ENCODE measurements around the gene ARPC5L. TPM values are rescaled to one million over a fixed set of nuclear protein-coding genes. Genes with fewer than 3 reads are reported as not detected.

The ARPC5L gene
- total RNA-seq: 10 to 100 TPM; 82.0 to 86.0 TPM

GRCh38 chr9:124861342-124862229 is at the start of gene ARPC5L, which contains the start of gene RPL35:
TSS of gene ARPC5L (plus strand) at chr9:124862130. CDS start at chr9:124869291, 7,161 bp downstream.
TSS of gene RPL35 (minus strand) at chr9:124861957. CDS start at chr9:124861912, 45 bp downstream.
- no peaks in the 10 kb centered on the region for H3K27me3 Mint-ChIP-seq (ENCODE audit: low read depth)
- ChIA-PET CTCF (interaction anchor here (1.0 to 3.4 kb wide), 7 partner anchors 9 to 282 kb away, joined by 3 to 33 read pairs (median 12); partner anchors contain the start of genes NR6A1 and WDR38), POLR2A (interaction anchor here (0.6 to 3.9 kb wide), 26 partner anchors 8 to 619 kb away, joined by 3 to 47 read pairs (median 5); partner anchors contain the start of genes GAPVD1, GOLGA1, HSPA5 and WDR38)
- DNase-seq (peak; percentile 96), ATAC-seq (peak; percentile 95)
- H3K36me3 Mint-ChIP-seq (ENCODE audit: low read depth): peaks cover 49% of the 10 kb centered on the region
- H3K4me1 Mint-ChIP-seq (ENCODE audit: low read depth): peaks cover 34% of the 10 kb centered on the region
- H3K27ac Mint-ChIP-seq: peak within 1 kb of the TSS; percentile 98
- no peaks in the 10 kb centered on the region for H3K9me3 Mint-ChIP-seq (ENCODE audit: insufficient read depth)
- peak within 1 kb of the TSS; percentile 97 for H3K4me3 Mint-ChIP-seq

DNA sequence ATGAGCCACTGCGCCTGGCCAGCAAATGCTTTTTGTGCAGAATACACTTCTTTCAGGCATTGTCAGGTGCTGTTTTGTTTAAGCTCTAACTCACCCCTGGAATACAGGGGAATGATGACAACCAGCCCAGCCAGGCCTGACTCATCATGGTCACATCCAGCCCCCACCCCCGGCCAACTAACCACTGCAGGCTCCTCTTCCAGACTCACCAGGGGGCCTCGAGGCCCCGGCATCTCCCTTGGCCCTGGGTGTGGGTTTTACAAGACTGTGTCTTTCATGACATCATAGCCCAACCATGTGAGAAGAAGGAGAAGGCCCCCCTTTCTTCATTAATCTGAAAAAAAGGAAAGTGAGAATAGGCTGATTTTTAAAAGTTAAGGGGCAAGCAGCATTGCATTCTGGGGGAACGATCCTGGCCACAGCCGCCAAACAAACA is 49.5 kb upstream of the ARPC5L start:
- Mint-ChIP-seq H3K4me1 (ENCODE audit: low read depth) (peaks cover 5% of the 10 kb centered on the region), H3K27ac (no peak overlapping the region), H3K27me3 (ENCODE audit: low read depth) (peaks cover 3% of the 10 kb centered on the region), H3K4me3 (no peak overlapping the region), H3K9me3 (ENCODE audit: insufficient read depth) (no peaks in the 10 kb centered on the region), H3K36me3 (ENCODE audit: low read depth) (no peaks in the 10 kb centered on the region)
- CTCF ChIA-PET: interaction anchor here (0.9 kb wide), 1 partner anchor 40 kb away, joined by 3 read pairs; no protein-coding TSS in a partner anchor
- POLR2A ChIA-PET: no interaction called here
- ATAC-seq (no peak), DNase-seq (no peak)

DNA sequence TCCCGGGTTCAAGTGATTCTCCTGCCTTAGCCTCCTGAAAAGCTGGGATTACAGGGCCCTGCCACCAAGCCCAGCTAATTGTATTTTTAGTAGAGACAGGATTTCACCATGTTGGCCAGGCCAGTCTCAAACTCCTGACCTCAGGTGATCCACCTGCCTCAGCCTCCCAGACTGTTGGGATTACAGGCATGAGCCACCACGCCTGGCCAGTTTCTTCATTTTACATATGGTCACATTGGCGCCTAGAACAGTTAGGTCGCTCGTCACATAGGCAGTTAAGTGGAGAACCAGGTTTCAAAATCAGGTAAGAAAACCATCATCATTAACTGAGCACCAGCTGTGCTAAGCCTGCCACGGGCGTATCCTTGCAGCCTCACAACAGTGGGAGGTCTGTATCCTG is 48.9 kb upstream of the ARPC5L start:
- no peak overlapping the region for H3K27ac Mint-ChIP-seq

DNA sequence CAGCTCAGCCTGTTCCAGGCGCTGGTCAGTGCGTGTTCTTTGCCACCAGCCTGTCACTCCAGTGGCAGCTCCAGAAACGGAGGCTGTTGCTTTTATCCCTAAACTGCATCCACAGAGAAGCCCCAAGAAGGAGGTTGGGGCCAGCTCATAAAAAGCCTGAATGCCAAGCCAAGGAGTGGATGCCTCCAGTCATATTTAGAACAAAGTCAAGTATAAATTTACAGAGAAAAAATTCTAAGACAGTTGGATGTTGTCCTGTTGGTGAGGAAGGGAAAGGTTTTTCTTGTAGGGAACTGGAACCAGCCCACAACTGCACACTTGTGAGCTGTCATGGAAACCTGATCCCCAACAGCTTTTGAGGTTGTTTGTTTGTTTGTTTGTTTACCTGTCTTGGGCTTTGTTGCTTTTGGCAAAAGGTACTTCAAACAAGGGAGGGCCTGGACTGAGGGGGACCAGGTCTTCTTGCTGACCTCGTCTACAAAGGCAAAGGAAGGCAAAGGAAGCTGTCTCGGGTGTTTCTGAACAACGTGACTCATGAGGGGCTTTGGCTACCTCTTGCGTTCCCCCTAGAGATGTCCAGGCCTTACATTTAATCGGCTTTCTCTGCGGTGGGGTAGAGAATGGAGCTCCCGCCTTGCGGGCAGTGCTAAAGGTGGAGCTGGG is 48.3 kb upstream of the ARPC5L start:
- Mint-ChIP-seq H3K36me3 (ENCODE audit: low read depth) (no peaks in the 10 kb centered on the region), H3K27ac (no peak overlapping the region)
- CTCF ChIA-PET: interaction anchor here (0.8 to 1.7 kb wide), 2 partner anchors 38 to 39 kb away, joined by 3 to 5 read pairs; no protein-coding TSS in a partner anchor

More for the DNA sequence above, 48.9 kb upstream of the ARPC5L start:
- DNase-seq: no peak
- CTCF ChIA-PET: interaction anchor here (0.8 kb wide), 1 partner anchor 39 kb away, joined by 3 read pairs; no protein-coding TSS in a partner anchor
- no peak for ATAC-seq
- H3K36me3 Mint-ChIP-seq (ENCODE audit: low read depth): no peaks in the 10 kb centered on the region
- H3K27me3 Mint-ChIP-seq (ENCODE audit: low read depth): peaks cover 3% of the 10 kb centered on the region
- H3K4me1 Mint-ChIP-seq (ENCODE audit: low read depth): peaks cover 6% of the 10 kb centered on the region
- no peak overlapping the region for H3K4me3 Mint-ChIP-seq
- no peaks in the 10 kb centered on the region for H3K9me3 Mint-ChIP-seq (ENCODE audit: insufficient read depth)
- POLR2A ChIA-PET: no interaction called here

GRCh38 chr9:124814164-124814535 is 47.8 kb upstream of the ARPC5L start:
- Mint-ChIP-seq H3K9me3 (ENCODE audit: insufficient read depth) (no peaks in the 10 kb centered on the region), H3K36me3 (ENCODE audit: low read depth) (no peaks in the 10 kb centered on the region), H3K4me1 (ENCODE audit: low read depth) (peaks cover 16% of the 10 kb centered on the region), H3K4me3 (no peak overlapping the region), H3K27ac (no peak overlapping the region), H3K27me3 (ENCODE audit: low read depth) (peaks cover 3% of the 10 kb centered on the region)
- CTCF ChIA-PET: interaction anchor here (1.7 kb wide), 1 partner anchor 39 kb away, joined by 5 read pairs; no protein-coding TSS in a partner anchor
- DNase-seq: no peak
- no peak for ATAC-seq
- POLR2A ChIA-PET: no interaction called here

More for the DNA sequence above, 48.3 kb upstream of the ARPC5L start:
- DNase-seq (no peak), ATAC-seq (no peak)
- Mint-ChIP-seq H3K9me3 (ENCODE audit: insufficient read depth) (no peaks in the 10 kb centered on the region), H3K4me3 (no peak overlapping the region), H3K4me1 (ENCODE audit: low read depth) (peaks cover 12% of the 10 kb centered on the region), H3K27me3 (ENCODE audit: low read depth) (peaks cover 3% of the 10 kb centered on the region)
- POLR2A ChIA-PET: no interaction called here

DNA sequence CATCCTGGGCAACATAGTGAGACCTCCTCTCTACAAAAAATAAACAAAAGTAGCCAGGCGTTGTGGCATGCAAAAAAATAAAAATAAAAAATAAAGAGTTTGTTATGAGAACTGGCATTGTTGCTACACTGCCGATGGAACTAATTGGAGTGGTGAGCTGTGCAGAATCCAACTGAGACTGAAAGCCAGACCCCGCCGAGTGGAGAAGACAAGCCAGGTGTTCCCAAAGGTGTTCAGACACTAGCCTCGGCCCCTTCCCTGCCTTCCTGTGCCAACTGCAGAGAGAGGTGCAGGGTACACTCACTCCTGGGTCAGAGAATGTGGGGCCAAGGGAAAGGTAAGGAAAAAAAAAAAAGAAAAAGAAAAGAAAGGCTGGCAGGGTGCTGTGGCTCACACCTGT is 46.3 kb upstream of the ARPC5L start:
- CTCF ChIA-PET: no interaction called here
- ATAC-seq: no peak

DNA sequence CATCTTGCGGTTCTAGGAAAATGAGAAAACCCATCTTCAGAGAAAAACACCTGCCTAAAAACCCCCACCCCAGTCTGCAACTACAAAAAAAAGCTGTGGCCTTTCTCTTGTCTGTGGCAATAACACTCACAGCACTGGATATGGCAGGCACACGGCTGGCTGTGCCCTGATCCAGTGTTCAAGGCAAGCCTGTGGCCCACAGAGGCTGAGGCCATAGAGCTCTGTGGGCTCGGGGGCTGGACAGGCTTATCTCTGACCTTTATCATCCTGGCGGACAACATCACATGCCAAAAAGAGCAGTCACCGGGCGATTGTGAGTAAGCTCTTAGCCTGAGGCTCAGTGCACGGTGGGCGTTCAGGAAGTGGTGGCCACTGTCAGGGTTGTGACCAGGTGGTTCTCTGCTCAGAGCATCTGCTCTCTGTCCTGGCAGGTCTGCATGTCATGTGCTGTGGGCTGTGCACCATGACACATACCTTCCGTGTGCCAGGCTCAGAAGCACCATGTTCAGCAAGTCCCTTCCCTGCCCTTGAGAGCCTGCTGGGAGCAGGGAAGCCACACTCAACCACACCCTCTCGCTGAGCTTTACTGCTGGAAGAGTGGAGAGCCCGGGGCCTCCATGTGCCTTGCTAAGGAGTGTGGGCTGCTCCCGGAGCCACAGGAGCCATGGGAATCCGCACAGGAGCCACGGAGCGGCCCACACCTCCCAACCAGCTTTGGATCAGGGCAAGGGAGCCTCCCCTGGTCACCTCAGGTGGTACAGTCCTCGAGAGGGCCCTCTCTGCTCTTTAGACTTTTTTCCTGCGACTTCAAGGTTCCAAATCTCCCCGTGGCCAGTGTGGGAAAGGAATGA is 43.3 kb upstream of the ARPC5L start:
- peaks cover 4% of the 10 kb centered on the region for H3K27me3 Mint-ChIP-seq (ENCODE audit: low read depth)
- DNase-seq: peak; percentile 39
- ChIA-PET POLR2A (no interaction called here), CTCF (interaction anchor here (1.0 to 3.0 kb wide), 4 partner anchors 11 to 47 kb away, joined by 3 to 16 read pairs (median 7); partner anchors contain the start of genes NR6A1 and WDR38)
- ATAC-seq: peak; percentile 72
- no peak overlapping the region for H3K4me3 Mint-ChIP-seq
- no peak overlapping the region for H3K27ac Mint-ChIP-seq
- no peaks in the 10 kb centered on the region for H3K9me3 Mint-ChIP-seq (ENCODE audit: insufficient read depth)
- H3K36me3 Mint-ChIP-seq (ENCODE audit: low read depth): no peaks in the 10 kb centered on the region
- peaks cover 19% of the 10 kb centered on the region for H3K4me1 Mint-ChIP-seq (ENCODE audit: low read depth)

More for the DNA sequence above, 46.3 kb upstream of the ARPC5L start:
- Mint-ChIP-seq H3K9me3 (ENCODE audit: insufficient read depth) (no peaks in the 10 kb centered on the region), H3K4me3 (no peak overlapping the region), H3K27me3 (ENCODE audit: low read depth) (peaks cover 3% of the 10 kb centered on the region), H3K4me1 (ENCODE audit: low read depth) (peaks cover 19% of the 10 kb centered on the region), H3K27ac (no peak overlapping the region), H3K36me3 (ENCODE audit: low read depth) (no peaks in the 10 kb centered on the region)
- POLR2A ChIA-PET: no interaction called here
- no peak for DNase-seq

DNA sequence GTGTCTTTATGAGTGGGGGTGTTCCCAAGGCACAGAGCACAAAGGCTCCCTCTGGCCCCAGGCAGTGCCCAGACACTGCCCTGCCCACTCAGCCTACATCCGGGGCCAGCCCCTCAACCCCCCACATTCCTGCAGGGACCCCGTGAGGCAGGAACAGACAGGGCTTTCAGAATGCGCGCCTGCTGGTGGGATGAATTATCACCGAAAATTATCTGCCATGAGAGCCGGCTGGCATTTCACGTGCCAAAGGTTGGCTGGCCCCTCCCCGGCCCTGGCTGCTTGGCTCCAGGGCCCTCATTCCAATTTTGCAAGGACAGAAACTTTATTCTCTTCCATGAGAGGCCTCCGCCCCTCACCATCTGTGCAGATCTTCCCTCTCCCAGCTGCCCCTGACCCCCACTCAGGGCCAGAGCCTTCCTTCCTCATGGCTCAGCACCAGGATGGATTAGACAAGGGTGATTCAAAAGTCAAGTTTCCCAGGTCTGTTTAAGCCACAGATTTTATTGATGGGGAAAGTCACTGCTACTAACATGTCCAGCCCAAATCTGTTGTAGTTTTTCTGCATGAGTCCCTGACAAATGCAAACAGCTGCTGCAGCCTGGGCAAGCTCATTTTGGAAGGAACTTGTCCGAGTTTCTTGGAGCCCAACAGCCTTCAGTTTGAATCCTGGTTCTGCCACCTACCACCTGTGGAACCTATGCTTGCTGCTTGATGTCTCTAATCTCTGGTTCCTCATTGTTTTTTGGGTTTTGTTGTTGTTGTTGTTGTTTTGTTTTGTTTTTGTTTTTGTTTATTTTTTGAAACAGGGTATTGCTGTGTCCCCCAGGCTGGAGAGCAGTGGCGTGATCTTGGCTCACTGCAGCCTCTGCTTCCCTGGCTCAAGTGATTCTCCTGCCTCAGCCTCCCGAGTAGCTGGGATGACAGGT is 41.0 kb upstream of the ARPC5L start:
- CTCF ChIA-PET: no interaction called here
- Mint-ChIP-seq H3K36me3 (ENCODE audit: low read depth) (no peaks in the 10 kb centered on the region), H3K9me3 (ENCODE audit: insufficient read depth) (no peaks in the 10 kb centered on the region), H3K4me1 (ENCODE audit: low read depth) (peaks cover 19% of the 10 kb centered on the region), H3K27me3 (ENCODE audit: low read depth) (peaks cover 9% of the 10 kb centered on the region), H3K27ac (no peak overlapping the region), H3K4me3 (no peak overlapping the region)
- DNase-seq (no peak), ATAC-seq (no peak)
- POLR2A ChIA-PET: no interaction called here

- H3K36me3 Mint-ChIP-seq (ENCODE audit: low read depth): no peaks in the 10 kb centered on the region
- H3K9me3 Mint-ChIP-seq (ENCODE audit: insufficient read depth): no peaks in the 10 kb centered on the region
- peaks cover 6% of the 10 kb centered on the region for H3K27me3 Mint-ChIP-seq (ENCODE audit: low read depth)
- H3K27ac Mint-ChIP-seq: no peak overlapping the region
- no peak overlapping the region for H3K4me3 Mint-ChIP-seq
- no peak for ATAC-seq
- no peaks in the 10 kb centered on the region for H3K4me1 Mint-ChIP-seq (ENCODE audit: low read depth)
- CTCF ChIA-PET: interaction anchor here (0.9 to 1.0 kb wide), 2 partner anchors 10 to 25 kb away, joined by 3 read pairs; partner anchors contain the start of gene WDR38
- POLR2A ChIA-PET: no interaction called here
- DNase-seq: no peak
These were observed 33.2 kb upstream of the ARPC5L start for GRCh38 chr9:124828489-124829333.

- CTCF ChIA-PET: interaction anchor here (0.9 kb wide), 2 partner anchors 11 to 118 kb away, joined by 3 read pairs; no protein-coding TSS in a partner anchor
- ATAC-seq: no peak
These were observed 32.6 kb upstream of the ARPC5L start for GRCh38 chr9:124829334-124829669.

More at GRCh38 chr9:124829334-124829669, 32.6 kb upstream of the ARPC5L start:
- DNase-seq: no peak
- H3K4me1 Mint-ChIP-seq (ENCODE audit: low read depth): no peaks in the 10 kb centered on the region
- H3K4me3 Mint-ChIP-seq: no peak overlapping the region
- H3K27ac Mint-ChIP-seq: no peak overlapping the region
- POLR2A ChIA-PET: interaction anchor here (0.7 kb wide), 1 partner anchor 174 kb away, joined by 7 read pairs; no protein-coding TSS in a partner anchor
- no peaks in the 10 kb centered on the region for H3K36me3 Mint-ChIP-seq (ENCODE audit: low read depth)
- H3K9me3 Mint-ChIP-seq (ENCODE audit: insufficient read depth): no peaks in the 10 kb centered on the region
- peaks cover 5% of the 10 kb centered on the region for H3K27me3 Mint-ChIP-seq (ENCODE audit: low read depth)
